Renal cortex interstitium (tissue), 11 donors: Measurements from ENCODE around the gene GABRA5. TPM values are rescaled to one million over a fixed set of nuclear protein-coding genes. Genes with fewer than 3 reads are reported as not detected.

Source experiments
- DNase-seq, 11 donors: peaks; one replicate each; pipeline ENCODE4 v3.0.0-alpha.2; 2013; ENCODE audit warnings: low read depth in 9 of 11, low spot score in 4 of 11; ENCODE audit errors: extremely low read depth in 1 of 11
- polyA plus RNA-seq, 3 donors: library from polyadenylated mRNA; unstranded; fragments of 120-200 nt; gene quantifications; one replicate each; pipeline ENCODE4 v1.2.1, GENCODE V29; 2013; ENCODE audit not compliant: insufficient read length in 3 of 3

GABRA5 gene
- polyA plus RNA-seq, 3 donors: 0.17 to 0.50 (median 0.30) TPM

- DNase-seq: no peak
Observed at GRCh38 chr15:26873846-26874245, 7.0 kb downstream of the GABRA5 start.

- DNase-seq: no peak
Observed at GRCh38 chr15:26874774-26875475, 8.1 kb downstream of the GABRA5 start.

GRCh38 chr15:26875476-26875850 is 8.6 kb downstream of the GABRA5 start:
- DNase-seq: no peak

- DNase-seq: no peak
Observed at GRCh38 chr15:26877831-26878230, 11.0 kb downstream of the GABRA5 start.

- no peak for DNase-seq
Observed at GRCh38 chr15:26879706-26880105, 12.8 kb downstream of the GABRA5 start.

- no peak for DNase-seq
Observed at GRCh38 chr15:26882112-26882511, 15.2 kb downstream of the GABRA5 start.

GRCh38 chr15:26882616-26883365 is 15.9 kb downstream of the GABRA5 start:
- DNase-seq: no peak

- DNase-seq: no peak
Observed at GRCh38 chr15:26883466-26883865, 16.6 kb downstream of the GABRA5 start.

GRCh38 chr15:26886566-26886965 is 19.7 kb downstream of the GABRA5 start:
- DNase-seq: no peak

GRCh38 chr15:26887926-26888666 is 21.2 kb downstream of the GABRA5 start:
- DNase-seq: no peak

GRCh38 chr15:26888761-26889160 is 21.9 kb downstream of the GABRA5 start:
- no peak for DNase-seq

- DNase-seq: peak in 6 of 11 donors; percentile 40 to 60 (median 50)
Observed at GRCh38 chr15:26889298-26889898, 22.5 kb downstream of the GABRA5 start.

GRCh38 chr15:26890451-26890850 is 23.6 kb downstream of the GABRA5 start:
- no peak for DNase-seq

GRCh38 chr15:26890988-26891387 is 24.1 kb downstream of the GABRA5 start:
- no peak for DNase-seq

- peak; percentile 60 to 87 (median 73) for DNase-seq
Observed at GRCh38 chr15:26891448-26892181, 24.8 kb downstream of the GABRA5 start.

GRCh38 chr15:26892182-26892518 is 25.3 kb downstream of the GABRA5 start:
- no peak for DNase-seq

- DNase-seq: no peak
Observed at GRCh38 chr15:26892678-26893077, 25.8 kb downstream of the GABRA5 start.

- no peak for DNase-seq
Observed at GRCh38 chr15:26893351-26894065, 26.6 kb downstream of the GABRA5 start.
